Neutrophil (primary cell): ENCODE measurements around the gene AACS.

Experiments
- H3K27ac ChIP-seq: fragments of 200-600 bp; sonication (generic); 2 replicates; pipeline ENCODE4 v1.5.1; 2016; ENCODE audit warnings: mild to moderate bottlenecking, moderate library complexity
- H3K27me3 ChIP-seq: fragments of 200-600 bp; sonication (generic); 2 replicates; pipeline ENCODE4 v1.6.0; 2016; ENCODE audit warnings: mild to moderate bottlenecking
- H3K36me3 ChIP-seq: fragments of 200-600 bp; sonication (generic); 2 replicates; pipeline ENCODE4 v1.5.1; 2017
- H3K4me1 ChIP-seq, 2 experiments: fragments of 200-600 bp in 1 of 2; sonication (generic) in 1 of 2; 1 replicate in 1 of 2; 2 replicates in 1 of 2; pipeline versions ENCODE4 v1.5.1 to v1.6.1; 2013 to 2016; ENCODE audit warnings: low read depth in 1 of 2, low read length in 1 of 2, mild to moderate bottlenecking in 1 of 2, moderate library complexity in 1 of 2; ENCODE audit not compliant: control insufficient read depth in 1 of 2, insufficient read depth in 1 of 2
- H3K4me3 ChIP-seq, 2 experiments: fragments of 200-600 bp in 1 of 2; sonication (generic) in 1 of 2; 1 replicate in 1 of 2; 2 replicates in 1 of 2; pipeline ENCODE4 v1.5.1; 2013 to 2016; ENCODE audit warnings: low read depth in 1 of 2, low read length in 1 of 2, mild to moderate bottlenecking in 1 of 2, moderate library complexity in 1 of 2
- H3K9me3 ChIP-seq: fragments of 200-600 bp; sonication (generic); 2 replicates; pipeline ENCODE4 v1.5.1; 2016
- CTCF ChIP-seq: fragments of 200-600 bp; sonication (generic); IDR thresholded peaks from 2 replicates; pipeline ENCODE4 v1.5.1; 2016; ENCODE audit warnings: antibody characterized with exemption

Gene AACS

GRCh38 chr12:125191361-125192087, 126.3 kb downstream of the AACS start:
- Histone ChIP-seq H3K4me3 (no peak overlapping the region), H3K36me3 (no peaks in the 10 kb centered on the region), H3K4me1 (no peaks in the 10 kb centered on the region), H3K27ac (no peak overlapping the region), H3K27me3 (peaks cover 94% of the 10 kb centered on the region), H3K9me3 (no peaks in the 10 kb centered on the region)
- TF ChIP-seq CTCF: no peak

- no peak overlapping the region for H3K4me3 ChIP-seq
- no peaks in the 10 kb centered on the region for H3K9me3 ChIP-seq
- H3K36me3 ChIP-seq: no peaks in the 10 kb centered on the region
- no peak for TF ChIP-seq CTCF
- H3K27me3 ChIP-seq: peaks cover 87% of the 10 kb centered on the region
- H3K27ac ChIP-seq: no peak overlapping the region
- H3K4me1 ChIP-seq: no peaks in the 10 kb centered on the region
These were observed 127.5 kb downstream of the AACS start for GRCh38 chr12:125192690-125193221.
